ENCODE measurements around the gene PGM1.
A peak's percentile ranks its signal among the peaks of the same experiment; 100 is the strongest.

Gene PGM1

DNA sequence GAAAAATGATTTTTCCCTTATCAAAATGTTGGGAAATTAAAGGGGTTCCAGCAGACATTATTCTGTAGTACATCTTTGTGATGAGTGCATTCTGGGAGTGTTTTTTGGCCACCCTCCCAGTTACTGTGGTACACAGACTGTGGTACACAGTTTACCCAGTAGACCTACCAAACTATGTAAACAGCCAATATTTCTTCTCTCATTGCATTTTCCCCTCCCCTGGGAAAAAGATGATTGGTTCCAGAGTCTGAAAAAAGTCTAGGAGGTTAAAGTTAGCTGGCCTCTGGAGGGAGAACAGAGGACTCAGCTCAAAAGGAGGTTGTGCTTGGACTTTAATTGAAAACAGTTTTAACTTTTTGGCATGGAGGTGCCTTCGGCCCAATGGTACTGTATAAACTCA is 42.5 kb downstream of the PGM1 start:
- DNase-seq = no peak

DNA sequence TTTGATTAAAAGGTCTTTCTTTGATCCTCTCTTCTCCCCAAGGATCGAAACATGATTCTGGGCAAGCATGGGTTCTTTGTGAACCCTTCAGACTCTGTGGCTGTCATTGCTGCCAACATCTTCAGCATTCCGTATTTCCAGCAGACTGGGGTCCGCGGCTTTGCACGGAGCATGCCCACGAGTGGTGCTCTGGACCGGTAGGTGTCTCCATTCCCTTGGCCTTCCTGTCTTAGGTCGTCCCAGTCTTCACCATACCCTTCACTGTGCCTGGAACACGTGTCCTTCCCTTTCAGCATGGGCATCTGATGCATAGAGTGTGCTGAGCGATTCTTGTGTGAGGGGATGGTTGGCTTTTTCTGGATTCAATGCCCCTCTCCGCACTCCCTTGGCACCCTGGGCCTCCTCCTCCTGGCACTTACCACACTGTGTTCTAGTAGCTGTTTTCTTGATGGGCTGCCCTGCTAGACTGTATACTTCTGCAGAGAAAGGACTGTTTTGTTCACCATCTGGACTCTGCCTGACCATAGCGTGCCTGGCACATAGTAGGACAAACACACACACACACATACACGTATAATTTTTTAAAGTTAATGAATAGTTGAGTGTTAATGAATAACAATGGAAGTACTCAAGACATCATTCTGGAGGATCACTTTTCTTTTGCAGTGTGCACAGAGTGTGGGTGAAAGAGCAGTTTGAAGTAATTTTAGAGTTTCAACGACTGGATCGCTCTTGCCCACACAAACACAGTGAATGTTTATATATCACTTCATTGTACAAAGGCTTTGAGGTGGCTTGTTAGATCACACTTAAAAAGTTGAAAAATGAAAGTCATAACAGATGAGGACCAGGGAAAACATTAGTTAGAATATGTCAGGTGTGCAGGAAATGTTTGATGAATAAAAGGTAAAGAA is 43.2 kb downstream of the PGM1 start:
- DNase-seq = no peak

DNA sequence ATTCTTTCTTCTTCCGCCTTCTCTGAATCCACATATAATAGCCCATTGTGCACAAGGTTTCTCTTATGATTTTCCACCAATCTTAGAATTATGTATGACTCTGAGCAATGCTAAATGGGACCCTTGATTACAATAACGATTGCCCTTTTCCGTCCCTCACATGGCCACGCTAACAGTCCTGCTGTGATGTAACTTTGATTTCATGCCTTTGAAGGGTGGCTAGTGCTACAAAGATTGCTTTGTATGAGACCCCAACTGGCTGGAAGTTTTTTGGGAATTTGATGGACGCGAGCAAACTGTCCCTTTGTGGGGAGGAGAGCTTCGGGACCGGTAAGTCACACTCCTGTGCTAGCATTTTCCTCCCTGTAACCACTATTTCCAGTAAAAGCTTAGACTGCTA is 45.3 kb downstream of the PGM1 start:
- no peak for DNase-seq

DNA sequence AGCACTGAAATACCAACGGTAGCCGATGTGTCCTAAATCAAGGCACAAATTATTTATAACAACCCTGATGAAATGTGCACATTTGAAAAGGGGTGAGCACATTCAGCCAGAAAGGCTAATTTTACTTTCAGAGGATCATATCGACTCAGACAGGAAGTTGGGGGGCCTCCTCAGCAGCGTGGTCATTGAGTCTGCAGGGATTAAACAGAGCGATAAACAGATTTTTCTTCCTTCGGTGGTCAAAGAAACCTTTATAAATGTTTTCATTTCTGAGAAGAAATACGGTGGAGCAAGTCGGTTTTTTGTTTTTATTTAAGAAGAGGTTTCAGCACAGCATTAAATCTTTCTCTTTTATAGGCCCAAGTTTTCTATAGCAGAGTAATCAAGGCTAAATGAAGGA is 45.7 kb downstream of the PGM1 start:
- no peak for DNase-seq

DNA sequence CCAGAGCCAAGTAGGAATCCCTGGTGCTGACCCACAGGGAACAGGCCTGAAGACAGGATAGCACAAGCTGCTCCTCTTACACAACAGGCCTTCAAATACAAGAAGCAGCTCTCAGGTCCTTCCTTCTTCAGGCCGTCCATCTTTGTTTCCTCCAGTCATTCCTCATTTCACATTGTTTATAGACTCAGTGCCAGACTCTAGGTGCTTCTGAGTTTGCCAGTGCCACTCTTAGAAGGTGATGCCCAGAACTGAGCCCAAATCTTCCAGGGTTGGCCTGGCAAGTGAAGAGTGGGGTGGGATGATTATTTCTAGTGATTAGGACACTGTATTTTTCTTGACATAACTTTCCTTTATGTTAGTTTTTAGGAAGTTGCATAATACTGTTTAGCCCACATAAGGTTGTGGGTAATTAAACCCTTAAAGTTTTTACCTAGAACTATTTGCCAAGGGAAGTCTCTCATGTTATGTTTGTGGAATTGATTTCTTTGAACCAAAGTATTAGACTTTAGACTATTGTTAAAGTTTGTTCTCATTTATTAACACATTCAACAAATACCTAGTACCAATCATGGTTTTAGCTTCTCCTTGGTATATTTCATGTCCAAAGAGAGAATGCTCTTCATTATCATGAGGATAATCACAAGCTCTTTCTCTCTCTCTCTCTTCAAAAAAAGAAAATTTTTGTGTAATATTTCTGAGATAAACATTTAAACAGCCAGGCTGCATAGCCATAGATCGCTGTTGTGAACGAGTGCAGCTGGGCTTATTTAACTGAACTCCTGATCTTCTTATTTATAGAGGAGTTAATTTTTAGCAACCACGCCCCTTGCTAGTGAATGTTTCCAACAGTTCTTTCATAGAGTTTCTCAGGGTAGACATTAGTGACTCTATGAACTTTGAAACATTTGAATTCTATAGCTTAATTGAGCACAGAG is 47.7 kb downstream of the PGM1 start:
- DNase-seq = peak; percentile 60

DNA sequence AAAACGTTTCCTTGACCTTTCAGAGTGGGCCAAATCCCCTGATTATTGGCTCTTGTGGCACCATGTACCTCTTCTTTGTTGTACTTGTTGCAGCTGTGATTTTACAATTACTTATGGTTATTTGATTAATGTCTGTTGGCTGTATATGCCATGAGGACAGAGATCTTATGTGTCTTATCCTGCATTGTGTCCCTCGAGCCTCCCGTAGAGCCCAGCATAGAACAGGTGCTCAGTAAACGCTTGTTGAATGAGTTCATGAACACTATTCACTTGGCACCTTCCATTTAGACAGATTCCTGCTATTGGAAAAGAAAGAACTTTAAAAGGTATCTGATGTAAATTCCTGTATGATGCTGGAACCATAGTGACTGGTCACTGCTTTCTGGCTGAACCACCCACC is 48.4 kb downstream of the PGM1 start:
- no peak for DNase-seq

DNA sequence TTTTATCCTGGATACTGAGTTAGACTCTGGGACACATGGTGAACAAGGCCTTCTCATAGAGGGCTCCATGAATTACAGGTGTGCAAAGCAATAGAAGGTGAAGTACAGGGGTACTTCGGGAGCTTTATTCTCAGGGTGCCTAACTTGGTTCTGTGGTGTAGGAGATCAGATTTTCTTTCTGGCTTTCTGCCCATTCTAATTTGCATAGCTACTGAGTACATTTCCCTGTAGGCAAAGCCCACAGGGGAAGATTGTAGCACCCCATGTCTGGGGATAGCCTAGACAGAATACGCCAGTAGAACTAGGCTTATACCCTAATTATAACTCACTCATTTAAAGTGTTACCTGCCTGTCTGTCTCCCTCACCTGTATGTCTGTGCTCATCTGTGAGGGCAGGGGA is 49.7 kb downstream of the PGM1 start:
- DNase-seq = no peak

DNA sequence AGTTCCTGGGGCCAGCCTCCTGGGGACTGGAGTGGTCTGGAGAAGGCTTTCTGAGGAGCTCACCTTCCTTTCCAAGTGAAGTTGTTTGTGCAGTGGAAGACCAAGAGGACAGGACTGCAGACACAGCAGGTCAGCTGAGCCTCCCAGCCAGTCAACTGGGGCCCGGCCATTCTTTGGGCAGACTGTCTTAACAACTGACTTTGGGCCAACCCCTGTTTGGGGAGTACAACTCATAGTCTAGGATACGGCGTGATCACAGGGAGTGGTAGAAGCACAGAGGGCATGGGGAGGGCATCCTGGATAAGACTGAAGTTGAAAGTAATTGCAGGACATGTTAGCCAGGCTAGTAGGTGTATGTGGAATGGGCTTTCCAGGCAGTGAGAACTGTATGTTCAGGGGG is 50.3 kb downstream of the PGM1 start:
- no peak for DNase-seq

DNA sequence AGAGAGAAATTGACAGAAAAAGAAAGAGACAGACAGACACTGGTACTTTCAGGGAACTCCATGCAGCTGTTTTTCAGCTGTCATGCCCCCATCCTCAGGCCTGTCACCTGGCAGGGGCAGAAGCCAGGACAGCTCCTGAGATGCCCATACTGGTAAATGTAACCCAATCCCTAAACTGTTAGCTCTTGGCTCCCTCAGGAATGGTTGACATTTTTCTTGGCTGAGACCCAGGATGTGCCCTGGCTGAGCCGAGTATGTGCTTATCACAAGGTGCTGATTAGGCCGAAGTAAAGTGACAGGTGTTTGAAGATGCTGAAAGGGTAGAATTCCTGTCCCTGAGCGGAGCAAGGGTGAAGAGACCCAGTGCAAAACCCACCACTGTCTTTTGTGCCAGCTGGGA is 50.7 kb downstream of the PGM1 start:
- DNase-seq = no peak

DNA sequence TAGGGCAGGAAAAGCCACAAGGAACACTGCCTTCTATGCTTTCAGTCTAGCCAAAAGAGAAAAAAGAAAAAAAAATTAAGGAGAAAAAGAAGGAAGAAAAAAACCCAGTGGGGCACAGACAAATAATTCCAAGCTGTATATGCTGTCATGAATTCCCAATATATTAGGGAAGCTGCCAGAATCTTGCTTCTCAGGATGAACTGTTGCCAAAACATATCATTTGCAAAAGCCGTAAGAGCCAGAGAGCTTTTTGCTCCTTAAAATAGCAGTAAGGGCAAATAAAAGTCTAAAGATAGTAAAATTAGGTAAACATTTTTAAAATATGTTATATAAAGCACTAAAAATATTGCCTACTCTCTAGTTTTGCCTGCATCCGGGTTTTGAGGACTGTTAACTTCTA is 52.1 kb downstream of the PGM1 start:
- DNase-seq = no peak

DNA sequence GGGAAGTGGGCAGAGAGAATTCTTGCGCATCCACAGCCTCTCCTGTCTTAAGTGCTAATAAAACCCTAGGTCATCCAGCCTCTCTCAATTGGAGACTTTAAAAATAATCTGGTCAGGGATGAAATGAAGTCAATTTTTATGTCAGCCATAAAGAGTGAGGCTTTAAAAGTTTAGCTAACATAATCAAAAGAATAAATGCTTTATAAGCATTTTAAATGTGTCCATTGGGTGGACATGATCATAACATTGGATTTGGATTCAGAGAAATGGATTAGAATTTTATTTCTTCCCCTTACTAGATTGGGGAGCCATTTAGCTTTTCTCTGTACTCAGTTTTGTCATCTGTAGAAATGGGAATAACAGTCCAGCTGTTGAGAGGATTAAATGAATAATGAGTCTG is 55.5 kb downstream of the PGM1 start:
- no peak for DNase-seq

DNA sequence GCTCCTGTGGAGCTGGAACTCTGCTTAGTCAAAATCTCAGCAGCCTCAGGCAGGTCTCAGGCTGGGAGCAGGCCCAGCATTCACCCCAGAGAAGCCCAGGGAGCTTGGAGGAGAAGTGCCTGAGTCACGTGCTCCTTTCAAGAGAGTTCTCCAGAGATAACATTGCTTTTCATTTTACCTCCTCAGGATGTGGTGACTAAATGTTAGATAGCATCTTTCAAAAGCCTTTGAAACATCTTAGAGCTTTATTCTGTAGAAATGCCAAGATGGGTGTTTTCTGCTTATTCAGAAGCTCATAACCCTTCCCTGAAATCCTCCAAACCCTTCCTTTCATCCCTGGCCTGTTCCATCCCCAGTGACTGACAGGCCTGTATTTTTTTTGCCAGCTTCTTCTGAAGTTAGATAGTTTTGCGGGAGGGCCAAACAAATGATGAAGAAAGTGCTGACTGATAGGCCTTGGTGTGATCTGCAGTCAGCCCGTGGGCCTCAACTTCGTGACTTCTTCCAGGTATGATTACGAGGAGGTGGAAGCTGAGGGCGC is 58.0 kb downstream of the PGM1 start:
- DNase-seq = no peak

DNA sequence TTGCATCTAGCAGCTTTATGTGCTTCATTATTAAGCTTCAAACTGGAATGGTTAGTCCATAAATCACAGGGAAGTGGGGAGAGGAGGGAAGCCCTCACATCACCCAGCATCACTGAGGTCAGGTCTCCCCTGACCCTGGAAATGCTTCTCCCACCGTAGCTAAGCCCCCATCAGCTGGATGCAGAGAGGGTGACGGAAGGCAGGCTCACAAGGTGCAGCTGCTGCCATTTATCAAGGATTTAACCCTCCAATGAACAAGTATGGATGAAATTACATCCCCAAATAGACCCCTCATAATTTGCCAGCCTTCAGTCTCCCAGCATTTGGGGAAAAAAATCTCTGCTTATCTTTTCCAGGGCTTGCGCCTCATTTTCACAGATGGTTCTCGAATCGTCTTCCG is 60.8 kb downstream of the PGM1 start:
- DNase-seq = no peak

DNA sequence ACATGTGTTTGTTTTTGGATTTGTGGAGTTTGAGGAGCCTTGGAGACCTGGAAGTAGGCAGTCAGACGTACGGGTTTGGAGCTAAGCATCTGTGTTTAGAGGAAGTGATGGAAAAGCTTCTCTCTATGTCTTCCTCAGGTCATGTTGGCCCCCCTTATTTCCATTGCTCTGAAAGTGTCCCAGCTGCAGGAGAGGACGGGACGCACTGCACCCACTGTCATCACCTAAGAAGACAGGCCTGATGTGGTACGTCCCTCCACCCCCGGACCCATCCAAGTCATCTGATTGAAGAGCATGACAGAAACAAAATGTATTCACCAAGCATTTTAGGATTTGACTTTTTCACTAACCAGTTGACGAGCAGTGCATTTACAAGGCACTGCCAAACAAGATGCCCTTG is 66.2 kb downstream of the PGM1 start:
- DNase-seq = no peak

DNA sequence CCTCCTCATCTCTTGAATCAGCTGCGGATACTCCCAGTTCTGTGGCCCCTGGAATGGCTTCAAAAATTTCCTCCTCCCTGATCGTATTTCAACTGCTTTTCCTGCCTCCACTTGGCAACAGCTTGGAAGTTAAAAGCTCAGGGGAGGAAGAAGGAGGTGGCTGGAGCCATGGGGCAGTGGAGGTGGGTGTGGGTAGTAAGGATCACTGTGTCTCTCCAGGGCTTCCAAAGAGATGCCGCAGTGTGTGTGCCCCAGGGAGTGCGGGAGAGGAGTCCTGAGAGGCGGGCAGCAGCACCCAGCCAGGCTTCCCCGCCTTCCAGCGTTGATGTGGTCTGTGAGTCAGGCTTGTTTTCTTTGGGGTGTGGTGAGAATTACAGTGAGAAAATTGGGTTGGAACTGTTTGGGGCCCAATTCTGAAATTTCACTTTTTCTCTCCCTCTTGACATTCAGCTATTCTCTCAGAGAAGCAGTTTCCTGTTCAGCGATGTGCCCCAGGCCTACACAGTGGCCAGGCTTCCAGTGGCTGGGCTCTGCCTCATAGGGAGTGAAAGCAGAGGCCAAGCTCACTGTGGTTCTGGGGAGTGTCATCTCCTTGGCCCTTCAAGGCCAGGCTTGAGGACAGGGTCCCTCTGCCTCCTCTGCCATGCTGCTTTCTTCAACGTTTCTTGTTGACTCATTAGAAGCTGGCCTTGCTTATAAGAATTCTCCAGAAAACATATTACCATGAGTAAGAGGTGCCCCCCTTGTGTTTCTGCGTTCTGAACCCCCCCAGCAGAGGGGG is 69.0 kb downstream of the PGM1 start:
- DNase-seq = no peak

DNA sequence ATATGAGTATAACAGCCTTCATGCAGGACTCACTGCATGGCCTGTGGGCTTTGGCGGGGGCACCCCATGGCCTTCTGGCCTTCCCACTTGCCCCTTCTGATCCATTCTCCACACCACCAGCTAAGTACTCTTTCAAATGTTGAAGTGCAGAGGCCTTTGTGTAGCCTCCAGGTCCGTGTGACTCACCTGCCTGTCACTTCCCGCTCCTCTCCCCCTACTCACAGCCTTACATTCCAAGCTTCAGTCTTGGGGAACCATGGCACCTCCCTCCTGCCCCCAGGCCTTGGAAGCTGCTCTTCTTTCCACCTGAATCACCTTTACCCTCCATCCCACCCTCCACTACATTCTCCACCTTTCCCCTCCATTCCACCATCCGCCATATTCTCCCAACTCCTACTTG is 69.6 kb downstream of the PGM1 start:
- no peak for DNase-seq

DNA sequence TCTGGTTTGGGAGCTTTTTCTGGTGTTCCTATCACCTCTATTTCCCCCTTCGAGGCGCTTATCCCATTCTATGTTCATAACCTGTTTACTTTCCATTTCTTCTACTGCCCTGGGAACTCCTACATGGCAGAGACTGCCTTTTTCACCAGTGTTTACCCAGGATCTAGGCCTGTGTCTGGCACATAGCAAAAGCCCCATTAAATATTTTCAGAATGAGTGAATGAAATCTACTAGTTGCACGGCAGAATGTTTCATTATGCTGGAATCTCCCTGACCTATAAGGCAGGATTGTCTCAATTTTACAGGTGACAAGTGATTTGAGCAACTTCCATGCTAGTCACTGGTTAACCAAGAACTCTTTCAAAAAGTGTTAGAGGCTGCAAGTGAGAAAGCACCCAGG is 70.1 kb downstream of the PGM1 start:
- DNase-seq = no peak

DNA sequence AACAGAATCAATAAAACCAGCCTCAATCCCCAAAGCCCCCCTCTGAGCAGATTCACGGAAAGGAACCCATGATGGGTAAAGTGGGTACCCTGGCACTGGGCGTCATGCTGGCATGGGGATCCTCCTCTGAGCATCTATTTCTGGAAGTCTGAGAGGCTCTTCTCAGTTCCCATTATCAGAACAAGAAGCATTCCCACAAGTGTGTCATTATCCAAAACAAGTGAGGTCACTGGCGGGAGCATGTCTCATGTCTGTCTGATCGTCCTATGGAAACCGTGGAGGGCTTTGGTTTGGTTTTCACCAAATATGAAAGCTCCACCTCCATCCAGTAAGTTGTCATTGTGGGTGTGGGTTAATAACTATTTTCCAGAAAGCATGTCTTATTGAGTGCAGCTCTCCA is 70.7 kb downstream of the PGM1 start:
- DNase-seq = no peak

DNA sequence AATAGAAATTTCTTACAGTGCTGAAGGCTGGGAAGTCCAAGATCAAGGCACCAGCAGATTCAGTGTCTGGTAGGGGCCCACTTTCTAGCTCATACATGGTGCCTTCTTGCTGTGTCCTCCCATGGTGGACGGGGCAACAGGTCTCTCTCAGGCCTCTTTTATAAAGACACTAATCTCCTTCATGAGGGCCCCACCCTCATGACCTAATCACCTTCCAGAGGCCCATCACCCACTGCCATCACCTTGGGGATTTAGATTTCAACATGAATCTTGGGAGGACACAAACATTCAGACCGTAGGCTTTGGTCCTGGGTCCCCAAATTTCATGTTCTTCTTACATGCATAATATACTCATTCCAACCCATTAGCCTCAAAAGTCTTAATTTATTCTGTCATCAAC is 71.5 kb downstream of the PGM1 start:
- no peak for DNase-seq

DNA sequence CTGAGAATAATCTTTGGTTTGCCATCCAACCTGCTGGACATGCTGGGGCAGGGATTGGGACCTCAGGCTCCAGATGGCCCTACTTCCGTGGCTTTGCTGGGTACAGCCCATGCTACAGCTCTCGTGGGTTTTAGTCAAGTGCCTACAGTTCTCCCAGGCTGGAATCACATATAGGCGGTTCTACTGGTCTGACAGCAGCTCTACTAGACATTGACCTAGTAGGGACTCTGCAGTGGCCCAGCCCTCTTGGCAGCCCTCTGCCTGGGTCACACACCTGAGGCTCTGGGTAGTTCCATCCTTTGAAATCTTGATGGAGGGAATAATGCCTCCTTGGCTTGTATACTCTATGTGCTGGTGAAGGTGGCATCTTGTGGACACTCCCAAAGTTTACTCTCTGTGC is 72.2 kb downstream of the PGM1 start:
- DNase-seq = no peak

DNA sequence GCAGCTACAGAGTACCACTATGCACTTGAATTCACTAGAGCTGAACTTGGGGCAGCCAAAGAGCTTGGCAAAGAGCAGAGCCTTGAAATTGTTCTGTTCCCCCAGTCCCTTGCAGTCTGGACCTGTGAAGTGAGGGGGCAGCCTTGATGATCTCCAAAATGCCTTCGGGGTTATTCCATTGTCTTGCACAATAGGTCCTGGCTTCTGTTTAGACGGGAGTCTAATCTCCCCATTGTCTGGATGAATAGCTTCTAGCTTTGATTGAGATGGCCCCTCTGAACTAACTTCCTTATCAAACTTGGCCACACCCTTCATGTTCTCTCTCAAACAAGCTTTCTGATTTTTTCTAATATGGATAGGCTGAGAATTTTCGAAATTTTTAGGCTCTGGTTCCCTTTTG is 72.6 kb downstream of the PGM1 start:
- no peak for DNase-seq

DNA sequence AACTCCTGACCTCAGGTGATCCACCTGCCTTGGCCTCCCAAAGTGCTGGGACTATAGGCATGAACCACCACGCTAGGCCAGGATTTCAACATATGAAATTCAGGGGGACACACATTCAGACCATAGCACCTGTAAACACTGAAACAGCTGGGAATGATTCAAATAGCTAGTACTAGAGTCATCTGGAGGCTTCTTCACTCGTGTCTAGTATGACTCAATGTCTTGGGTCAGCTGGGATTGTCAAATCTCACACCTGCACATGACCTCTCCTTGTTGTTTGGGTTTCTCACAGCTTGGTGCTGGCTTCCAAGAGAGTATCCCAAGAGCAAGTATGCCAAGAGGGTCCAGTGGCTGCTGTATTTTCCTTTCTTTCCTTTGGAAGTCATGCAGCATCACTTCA is 75.1 kb downstream of the PGM1 start:
- DNase-seq = no peak

Measured in GF-D8 (cell line).